HFF-Myc (cell line): ENCODE measurements around the gene HPN.
"Not testable (repeated sequence)": the region's sequence is repeated elsewhere in the genome, so short reads cannot be mapped to it uniquely, and the experiment has no call there.

Experiments used
- DNase-seq: peaks from one replicate; pipeline ENCODE4 v3.0.0-alpha.2; 2011; ENCODE audit warnings: low read depth; ENCODE audit errors: extremely low read depth
- H3K4me3 ChIP-seq: replicated peaks from 2 replicates; pipeline ENCODE4 v1.5.1; 2011; ENCODE audit warnings: low read depth, mild to moderate bottlenecking, control low read depth, low read length
- TF ChIP-seq, protein P1 (sequence below): IDR thresholded peaks from 2 replicates; pipeline ENCODE4 v1.5.1; 2012; ENCODE audit warnings: mild to moderate bottlenecking, low read depth, low read length, control low read depth; ENCODE audit errors: missing control alignments

The HPN gene

DNA sequence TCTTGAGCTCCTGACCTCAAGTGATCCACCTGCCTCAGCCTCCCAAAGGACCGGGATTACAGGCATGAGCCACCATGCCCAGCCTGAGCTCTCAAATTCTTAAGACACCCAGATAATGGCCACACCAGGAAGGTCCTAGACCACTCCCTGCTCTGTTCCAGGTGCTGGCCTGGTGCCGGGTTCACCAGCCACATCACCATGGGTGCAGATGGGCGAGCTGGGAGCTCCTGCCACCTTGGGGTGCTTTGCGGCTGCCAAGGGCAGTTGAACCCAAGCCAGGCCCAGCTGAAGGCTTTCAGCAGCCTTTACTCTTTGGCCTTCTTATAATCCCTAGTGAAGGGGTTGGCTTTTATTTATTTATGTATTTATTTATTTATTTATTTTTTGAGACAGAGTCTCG lies 4.9 kb downstream of the HPN start:
- no peak for DNase-seq
- TF ChIP-seq, protein P1, sequence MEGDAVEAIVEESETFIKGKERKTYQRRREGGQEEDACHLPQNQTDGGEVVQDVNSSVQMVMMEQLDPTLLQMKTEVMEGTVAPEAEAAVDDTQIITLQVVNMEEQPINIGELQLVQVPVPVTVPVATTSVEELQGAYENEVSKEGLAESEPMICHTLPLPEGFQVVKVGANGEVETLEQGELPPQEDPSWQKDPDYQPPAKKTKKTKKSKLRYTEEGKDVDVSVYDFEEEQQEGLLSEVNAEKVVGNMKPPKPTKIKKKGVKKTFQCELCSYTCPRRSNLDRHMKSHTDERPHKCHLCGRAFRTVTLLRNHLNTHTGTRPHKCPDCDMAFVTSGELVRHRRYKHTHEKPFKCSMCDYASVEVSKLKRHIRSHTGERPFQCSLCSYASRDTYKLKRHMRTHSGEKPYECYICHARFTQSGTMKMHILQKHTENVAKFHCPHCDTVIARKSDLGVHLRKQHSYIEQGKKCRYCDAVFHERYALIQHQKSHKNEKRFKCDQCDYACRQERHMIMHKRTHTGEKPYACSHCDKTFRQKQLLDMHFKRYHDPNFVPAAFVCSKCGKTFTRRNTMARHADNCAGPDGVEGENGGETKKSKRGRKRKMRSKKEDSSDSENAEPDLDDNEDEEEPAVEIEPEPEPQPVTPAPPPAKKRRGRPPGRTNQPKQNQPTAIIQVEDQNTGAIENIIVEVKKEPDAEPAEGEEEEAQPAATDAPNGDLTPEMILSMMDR: no peak
- H3K4me3 ChIP-seq: no peak overlapping the region

DNA sequence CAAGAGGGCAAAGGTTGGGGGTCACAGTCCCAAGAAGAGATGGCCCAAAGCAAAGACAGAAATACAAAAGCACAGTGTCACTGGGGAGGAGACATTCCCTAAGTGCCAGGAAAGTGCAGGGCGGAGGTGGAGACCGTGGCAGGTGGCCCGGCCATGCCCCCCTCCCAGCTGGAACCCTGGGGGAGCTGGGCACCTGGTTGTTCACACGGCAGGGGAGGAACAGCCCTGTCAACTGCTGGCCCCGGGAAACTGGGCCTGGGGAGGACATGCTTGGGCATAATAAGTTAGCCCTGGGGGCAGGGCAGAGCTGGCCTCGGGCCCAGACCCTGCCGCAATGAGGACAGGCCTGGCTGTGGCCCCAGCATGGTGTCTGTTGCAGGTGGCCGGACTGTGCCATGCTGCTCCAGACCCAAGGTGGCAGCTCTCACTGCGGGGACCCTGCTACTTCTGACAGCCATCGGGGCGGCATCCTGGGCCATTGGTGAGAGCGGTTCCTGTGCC lies 7.4 kb downstream of the HPN start:
- TF ChIP-seq, protein P1: no peak
- no peak for DNase-seq

DNA sequence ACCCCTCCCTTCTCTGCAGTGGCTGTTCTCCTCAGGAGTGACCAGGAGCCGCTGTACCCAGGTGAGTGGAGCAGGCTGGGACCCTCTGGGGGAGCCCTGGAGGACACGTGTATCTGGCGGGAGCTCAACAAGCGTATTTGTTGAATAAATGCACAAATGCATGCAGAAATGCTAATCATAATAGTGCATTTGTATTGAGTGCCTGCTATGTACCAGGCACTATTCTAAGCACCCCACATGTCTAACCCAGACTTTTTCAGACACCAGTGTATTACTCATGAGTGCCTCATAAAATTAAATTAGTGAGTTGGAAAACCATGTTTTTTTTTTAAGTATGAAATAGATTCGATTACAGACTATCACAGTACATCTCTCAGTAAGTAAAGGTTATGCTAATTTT lies 7.9 kb downstream of the HPN start:
- H3K4me3 ChIP-seq: no peak overlapping the region
- DNase-seq: no peak
- TF ChIP-seq, protein P1: no peak

More for the DNA sequence above, 7.4 kb downstream of the HPN start:
- no peak overlapping the region for H3K4me3 ChIP-seq

DNA sequence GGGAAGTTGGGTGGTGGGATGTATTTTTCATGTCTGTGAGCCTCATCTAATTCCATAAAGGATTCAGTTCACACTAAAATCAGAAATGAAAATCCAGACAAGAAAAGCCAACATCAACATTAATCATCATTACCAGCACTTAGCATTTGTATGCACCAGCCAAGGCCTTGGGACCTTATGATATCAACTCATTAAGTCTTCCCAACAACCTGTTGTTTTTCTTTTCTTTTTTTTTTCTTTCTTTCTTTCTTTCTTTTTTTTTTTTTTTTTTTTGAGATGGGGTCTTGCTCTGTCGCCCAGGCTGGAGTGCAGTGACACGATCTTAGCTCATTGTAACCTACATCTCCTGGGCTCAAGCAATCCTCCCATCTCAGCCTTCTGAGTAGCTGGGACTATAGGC lies 9.1 kb downstream of the HPN start:
- not testable (repeated sequence) for H3K4me3 ChIP-seq, DNase-seq

DNA sequence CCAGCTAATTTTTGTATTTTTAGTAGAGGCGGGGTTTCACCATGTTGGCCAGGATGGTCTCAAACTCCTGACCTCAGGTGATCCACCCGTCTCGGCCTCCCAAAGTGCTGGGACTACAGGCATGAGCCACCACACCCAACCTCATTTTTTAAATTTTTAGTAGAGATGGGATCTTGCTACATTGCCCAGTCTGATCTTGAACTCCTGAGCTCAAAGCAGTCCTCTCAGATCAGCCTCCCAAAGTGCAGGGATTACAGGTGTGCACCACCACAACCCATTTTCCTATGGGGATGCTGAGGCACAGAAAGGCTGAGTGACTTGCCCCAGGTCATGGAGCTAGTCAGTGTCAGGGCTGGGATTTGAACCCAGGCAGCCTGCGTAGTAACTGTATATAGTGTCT lies 9.7 kb downstream of the HPN start:
- DNase-seq, H3K4me3 ChIP-seq: not testable (repeated sequence)

DNA sequence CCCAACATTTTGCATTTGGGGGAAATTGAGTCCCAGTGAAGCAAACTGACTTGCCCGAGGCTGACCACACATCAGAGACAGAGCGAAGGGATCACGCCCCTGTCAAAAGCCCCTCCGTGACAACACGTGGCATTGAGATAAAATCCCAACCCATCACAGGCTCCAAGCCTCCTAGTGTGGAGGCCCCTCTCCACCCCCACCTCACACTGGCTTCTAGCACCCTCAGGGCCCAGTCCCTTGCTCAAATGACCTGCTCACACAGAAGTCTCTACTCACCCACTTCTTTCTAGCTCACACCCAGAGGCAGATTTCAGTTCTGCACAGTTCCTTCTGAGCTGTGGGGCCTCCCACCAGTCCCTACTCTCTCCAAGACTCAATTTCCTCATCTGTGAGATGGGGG lies 10.3 kb downstream of the HPN start:
- no peak overlapping the region for H3K4me3 ChIP-seq
- TF ChIP-seq, protein P1: no peak
- no peak for DNase-seq

DNA sequence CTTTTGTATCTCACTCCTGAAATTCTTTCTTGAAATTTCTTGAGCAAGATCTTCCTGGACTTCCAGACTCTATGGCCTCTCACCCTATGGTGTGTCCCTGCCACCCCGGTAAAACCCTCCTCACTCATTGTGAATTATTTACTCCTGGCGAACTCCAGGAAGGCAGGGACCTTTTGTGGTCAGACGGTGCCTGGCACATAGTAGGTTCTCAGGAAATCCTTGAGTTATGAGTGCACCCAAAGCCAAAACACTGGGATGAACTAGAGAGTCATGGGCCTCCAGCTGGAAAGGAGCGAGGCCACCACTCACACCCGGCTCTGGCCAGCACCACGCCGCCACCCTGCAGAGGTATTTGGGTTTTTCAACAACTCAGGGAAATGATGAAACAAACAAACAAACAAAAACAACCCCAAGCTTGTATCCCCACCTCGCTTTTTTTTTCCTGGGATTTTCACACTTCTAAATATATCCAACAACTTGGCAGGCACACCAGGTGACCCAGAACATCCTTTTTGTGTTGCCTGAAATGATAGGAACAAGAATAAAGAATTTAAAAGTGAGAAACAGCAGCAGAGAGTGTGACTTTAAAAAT lies 11.2 kb downstream of the HPN start:
- TF ChIP-seq, protein P1: no peak
- DNase-seq: no peak
- no peak overlapping the region for H3K4me3 ChIP-seq

DNA sequence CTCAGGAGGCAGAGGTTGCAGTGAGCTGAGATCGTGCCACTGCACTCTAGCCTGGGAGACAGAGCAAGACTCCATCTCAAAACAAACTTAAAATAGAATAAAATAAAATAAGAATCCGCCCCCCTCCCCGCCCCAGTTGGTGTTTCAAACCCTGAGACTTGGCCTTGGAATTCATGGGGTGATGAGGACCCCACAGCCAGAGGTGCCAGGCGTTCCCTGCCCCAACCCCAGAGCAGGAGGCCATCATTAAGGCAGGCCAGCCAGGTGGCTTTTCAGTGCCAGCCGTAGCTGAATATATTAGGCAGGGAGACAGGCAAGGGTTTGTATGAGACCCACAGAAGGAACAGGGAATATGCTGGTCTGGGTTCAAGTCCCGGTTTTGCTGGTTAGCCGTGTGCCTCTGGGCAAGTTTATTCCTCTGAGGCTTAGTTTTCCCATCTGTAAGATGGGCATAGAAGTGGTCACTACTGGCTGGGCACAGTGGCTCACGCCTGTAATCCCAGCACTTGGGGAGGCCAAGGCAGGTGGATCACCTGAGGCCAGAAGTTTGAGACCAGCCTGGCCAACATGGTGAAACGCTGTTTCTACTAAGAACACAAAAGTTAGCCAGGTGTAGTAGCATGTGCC lies 12.3 kb downstream of the HPN start:
- no peak overlapping the region for H3K4me3 ChIP-seq
- TF ChIP-seq, protein P1: no peak
- no peak for DNase-seq
